Smooth muscle cell (in vitro differentiated cells): ENCODE measurements around the gene GNB5. TPM values are rescaled to one million over a fixed set of nuclear protein-coding genes. Genes with fewer than 3 reads are reported as not detected.

Experiments
- DNase-seq: peaks from one replicate; lab custom pipeline; 2025; ENCODE audit not compliant: unreplicated experiment; lab: John Stamatoyannopoulos, UW
- H2AFZ ChIP-seq: fragments of 200-600 bp; sonication (generic); 2 replicates; pipeline ENCODE4 v1.6.0; 2016; ENCODE audit warnings: antibody characterized with exemption, low read depth, mild to moderate bottlenecking
- H3F3A ChIP-seq: fragments of 200-600 bp; sonication (generic); 2 replicates; pipeline ENCODE4 v1.6.0; 2017; ENCODE audit warnings: antibody characterized with exemption, low read depth
- H3K27ac ChIP-seq: fragments of 200-600 bp; sonication (generic); 2 replicates; pipeline ENCODE4 v1.5.1; 2016; ENCODE audit warnings: low read depth, mild to moderate bottlenecking
- H3K27me3 ChIP-seq: fragments of 200-600 bp; sonication (generic); 2 replicates; pipeline ENCODE4 v1.6.1; 2016; ENCODE audit warnings: low read depth, mild to moderate bottlenecking
- H3K36me3 ChIP-seq: fragments of 200-600 bp; sonication (generic); 2 replicates; pipeline ENCODE4 v1.5.1; 2016; ENCODE audit warnings: low read depth
- H3K4me1 ChIP-seq: fragments of 200-600 bp; sonication (generic); 2 replicates; pipeline ENCODE4 v1.5.1; 2016; ENCODE audit warnings: low read depth
- H3K4me2 ChIP-seq: fragments of 200-600 bp; sonication (generic); 2 replicates; pipeline ENCODE4 v1.6.0; 2016; ENCODE audit warnings: mild to moderate bottlenecking
- H3K4me3 ChIP-seq: fragments of 200-600 bp; sonication (generic); 2 replicates; pipeline ENCODE4 v1.5.1; 2016; ENCODE audit warnings: mild to moderate bottlenecking
- H3K79me2 ChIP-seq: fragments of 200-600 bp; sonication (generic); 2 replicates; pipeline ENCODE4 v1.6.0; 2016; ENCODE audit warnings: low read depth, mild to moderate bottlenecking
- H3K9ac ChIP-seq: fragments of 200-600 bp; sonication (generic); 2 replicates; pipeline ENCODE4 v1.6.0; 2016; ENCODE audit warnings: low read depth
- H3K9me3 ChIP-seq: fragments of 200-600 bp; sonication (generic); replicated peaks from 2 replicates; pipeline ENCODE4 v1.5.1; 2016; ENCODE audit warnings: low read depth
- H4K20me1 ChIP-seq: fragments of 200-600 bp; sonication (generic); 2 replicates; pipeline ENCODE4 v1.6.0; 2016; ENCODE audit warnings: low read depth
- WGBS: methylation state at CpG from one replicate; pipeline ENCODE4 v1.1.7; 2016; ENCODE audit warnings: low lambda C conversion rate; 5-methylcytosine and 5-hydroxymethylcytosine counted together
- polyA plus RNA-seq: library from polyadenylated mRNA; unstranded; fragments of >200 nt; fragmentation: Nextera tagmentation; extraction: Ambion mirVana; gene quantifications from 2 replicates; pipeline ENCODE4 v1.2.1, GENCODE V29; 2016
- total RNA-seq: library from RNA; depleted of rRNA; stranded (reverse); fragments of >200 nt; gene quantifications from 2 replicates; pipeline ENCODE4 v1.2.3, GENCODE V29; 2014
- TF ChIP-seq, protein P1 (sequence below): fragments of 200-600 bp; sonication (generic); IDR thresholded peaks from 2 replicates; pipeline ENCODE4 v1.5.1; 2017; ENCODE audit warnings: borderline replicate concordance, mild to moderate bottlenecking, antibody characterized with exemption; ENCODE audit not compliant: insufficient read depth, poor library complexity, severe bottlenecking

The GNB5 gene
- total and polyA plus RNA-seq, 2 experiments from 2014 or later = 14.0 to 25.1 TPM

DNA sequence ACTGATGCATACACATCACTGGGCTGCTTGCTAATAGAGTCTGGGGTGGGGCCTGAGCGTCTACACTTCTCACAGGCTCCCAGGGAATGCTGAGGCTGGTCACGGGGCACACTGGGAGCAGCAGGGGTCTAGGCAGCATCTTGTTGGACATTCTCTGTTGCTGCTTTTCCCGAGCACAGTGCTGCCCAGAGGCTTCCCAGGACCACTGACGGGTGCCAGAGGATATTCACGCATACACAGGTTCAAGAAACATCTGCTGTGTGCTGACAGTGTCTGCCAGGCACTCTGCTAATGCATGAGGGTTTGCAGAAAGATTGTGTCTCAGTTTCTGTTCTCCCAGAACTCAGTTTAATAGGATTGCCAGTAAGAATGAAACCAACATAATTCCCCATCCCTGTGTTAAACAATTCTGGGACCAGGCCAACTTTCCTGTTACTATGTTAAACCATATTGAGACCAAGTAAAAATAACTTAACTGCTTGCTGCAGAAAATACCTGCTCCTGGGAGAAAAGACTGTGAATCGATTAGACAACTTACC is 54.7 kb downstream of the GNB5 start:
- H3K9ac ChIP-seq = no peak overlapping the region
- H4K20me1 ChIP-seq = no peaks in the 10 kb centered on the region
- H2AFZ ChIP-seq = no peak overlapping the region
- no peaks in the 10 kb centered on the region for H3K36me3 ChIP-seq
- no peak overlapping the region for H3K27ac ChIP-seq
- TF ChIP-seq, protein P1, sequence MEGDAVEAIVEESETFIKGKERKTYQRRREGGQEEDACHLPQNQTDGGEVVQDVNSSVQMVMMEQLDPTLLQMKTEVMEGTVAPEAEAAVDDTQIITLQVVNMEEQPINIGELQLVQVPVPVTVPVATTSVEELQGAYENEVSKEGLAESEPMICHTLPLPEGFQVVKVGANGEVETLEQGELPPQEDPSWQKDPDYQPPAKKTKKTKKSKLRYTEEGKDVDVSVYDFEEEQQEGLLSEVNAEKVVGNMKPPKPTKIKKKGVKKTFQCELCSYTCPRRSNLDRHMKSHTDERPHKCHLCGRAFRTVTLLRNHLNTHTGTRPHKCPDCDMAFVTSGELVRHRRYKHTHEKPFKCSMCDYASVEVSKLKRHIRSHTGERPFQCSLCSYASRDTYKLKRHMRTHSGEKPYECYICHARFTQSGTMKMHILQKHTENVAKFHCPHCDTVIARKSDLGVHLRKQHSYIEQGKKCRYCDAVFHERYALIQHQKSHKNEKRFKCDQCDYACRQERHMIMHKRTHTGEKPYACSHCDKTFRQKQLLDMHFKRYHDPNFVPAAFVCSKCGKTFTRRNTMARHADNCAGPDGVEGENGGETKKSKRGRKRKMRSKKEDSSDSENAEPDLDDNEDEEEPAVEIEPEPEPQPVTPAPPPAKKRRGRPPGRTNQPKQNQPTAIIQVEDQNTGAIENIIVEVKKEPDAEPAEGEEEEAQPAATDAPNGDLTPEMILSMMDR = no peak
- no peak for DNase-seq
- H3K4me2 ChIP-seq = no peak overlapping the region
- H3F3A ChIP-seq = no peaks in the 10 kb centered on the region
- no peaks in the 10 kb centered on the region for H3K27me3 ChIP-seq
- WGBS = 75% methylated on average over 6 of the region's 6 CpGs
- H3K4me3 ChIP-seq = no peak overlapping the region
- H3K4me1 ChIP-seq = no peaks in the 10 kb centered on the region
- H3K9me3 ChIP-seq = no peaks in the 10 kb centered on the region
- H3K79me2 ChIP-seq = no peaks in the 10 kb centered on the region

DNA sequence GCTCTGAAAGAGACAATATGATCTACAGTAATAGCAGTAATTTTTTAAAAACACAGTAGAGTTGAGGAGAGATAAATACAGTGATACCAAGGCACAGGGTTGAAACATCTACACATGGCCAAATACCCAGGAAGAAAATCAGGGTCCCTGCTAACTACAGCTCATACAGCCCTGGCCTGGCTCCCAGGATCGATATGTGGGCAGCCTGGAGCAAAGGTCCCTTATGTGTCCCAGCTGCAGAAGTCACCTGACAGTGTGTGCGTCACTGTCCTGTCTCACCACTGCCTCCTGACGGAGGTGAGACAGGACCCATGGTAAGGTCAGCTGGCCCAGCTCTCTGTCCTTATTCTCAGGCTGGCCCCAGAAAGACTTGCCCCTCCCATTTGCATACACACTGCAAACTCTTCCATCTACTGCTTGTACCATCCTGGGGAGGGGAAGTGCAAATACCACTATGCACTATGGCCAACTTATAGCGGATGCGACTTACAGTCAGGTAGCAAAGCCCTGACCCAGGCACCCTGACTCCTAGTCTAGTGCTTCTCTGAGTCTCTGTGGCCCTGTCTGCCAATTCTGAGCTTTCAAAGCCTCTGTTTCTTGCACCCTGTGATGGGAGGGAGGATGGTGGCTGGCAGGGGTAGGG is 56.6 kb downstream of the GNB5 start:
- H3K36me3 ChIP-seq = no peaks in the 10 kb centered on the region
- no peak overlapping the region for H3K4me2 ChIP-seq
- H3F3A ChIP-seq = no peaks in the 10 kb centered on the region

DNA sequence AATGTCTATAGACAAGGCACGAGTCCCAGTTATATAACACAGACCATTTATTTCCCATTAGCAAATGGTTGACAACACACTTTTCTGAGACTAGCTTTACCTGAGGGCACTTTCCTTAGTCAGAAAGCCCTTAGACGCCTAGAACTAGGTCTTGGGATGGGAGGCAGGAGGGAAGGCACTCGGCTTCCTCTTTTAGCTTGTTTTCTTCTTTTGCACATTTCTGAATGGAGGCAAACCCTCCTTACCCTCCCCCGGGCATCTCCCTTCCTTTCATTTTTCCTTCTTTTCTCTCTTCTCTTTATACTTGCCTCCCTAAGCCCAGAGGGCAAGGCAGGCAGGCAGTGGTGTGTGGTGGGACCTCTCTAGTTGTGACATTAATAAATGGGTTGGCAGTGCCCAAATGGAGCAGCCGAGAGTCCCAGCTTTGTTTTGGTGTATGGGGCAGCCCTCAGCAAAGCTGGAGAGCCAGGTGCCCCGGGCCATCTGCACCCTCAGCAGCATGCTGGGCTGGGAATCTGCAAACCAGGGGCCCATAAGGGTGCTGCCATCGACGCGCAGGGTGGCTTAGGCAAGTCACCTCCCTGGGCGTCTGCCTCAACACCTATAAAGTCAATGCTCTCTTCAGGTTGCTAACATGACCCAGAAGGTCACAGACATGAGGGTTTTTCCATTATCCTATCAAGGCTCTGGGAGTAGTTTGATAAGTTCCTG is 57.5 kb downstream of the GNB5 start:
- no peak overlapping the region for H2AFZ ChIP-seq
- TF ChIP-seq, protein P1 = no peak
- no peak overlapping the region for H3K27ac ChIP-seq
- H3K36me3 ChIP-seq = no peaks in the 10 kb centered on the region
- no peak overlapping the region for H3K4me3 ChIP-seq
- no peaks in the 10 kb centered on the region for H3K79me2 ChIP-seq
- H3K9me3 ChIP-seq = no peaks in the 10 kb centered on the region
- H3K27me3 ChIP-seq = no peaks in the 10 kb centered on the region
- no peak for DNase-seq
- 91% methylated on average over 10 of the region's 10 CpGs for WGBS
- no peaks in the 10 kb centered on the region for H3K4me1 ChIP-seq
- no peaks in the 10 kb centered on the region for H4K20me1 ChIP-seq
- H3F3A ChIP-seq = no peaks in the 10 kb centered on the region
- H3K9ac ChIP-seq = no peak overlapping the region
- no peak overlapping the region for H3K4me2 ChIP-seq

More for the DNA sequence above, 56.6 kb downstream of the GNB5 start:
- WGBS = 97% methylated on average over 5 of the region's 5 CpGs
- DNase-seq = no peak
- H3K79me2 ChIP-seq = no peaks in the 10 kb centered on the region
- no peaks in the 10 kb centered on the region for H3K27me3 ChIP-seq
- H4K20me1 ChIP-seq = no peaks in the 10 kb centered on the region
- no peaks in the 10 kb centered on the region for H3K9me3 ChIP-seq
- H3K4me1 ChIP-seq = no peaks in the 10 kb centered on the region
- no peak overlapping the region for H3K27ac ChIP-seq
- TF ChIP-seq, protein P1 = no peak
- no peak overlapping the region for H3K9ac ChIP-seq
- no peak overlapping the region for H2AFZ ChIP-seq
- no peak overlapping the region for H3K4me3 ChIP-seq
